HepG2 (cell line): ENCODE results near the gene SH3BGRL2. TPM values are rescaled to one million over a fixed set of nuclear protein-coding genes. Genes with fewer than 3 reads are reported as not detected.

Experiments used
- CBX1 ChIP-seq: IDR thresholded peaks from one replicate; pipeline ENCODE4 v1.6.1; 2016; ENCODE audit warnings: antibody characterized with exemption, low read depth
- ETV6 ChIP-seq: sonication (generic); formaldehyde crosslinking; conservative IDR thresholded peaks from 2 replicates; pipeline ENCODE4 v1.4.0; 2020; ENCODE audit warnings: missing genetic modification reagents
- HOMEZ ChIP-seq: IDR thresholded peaks from 2 replicates; pipeline ENCODE4 v1.6.1; 2016; ENCODE audit warnings: low read depth
- MBNL3 ChIP-seq: fragments of 250-450 bp; sonication (Bioruptor Pico); conservative IDR thresholded peaks from 2 replicates; pipeline ENCODE4 v1.8.0; 2022; ENCODE audit warnings: mild to moderate bottlenecking, inconsistent platforms
- REST ChIP-seq, 2 experiments: IDR thresholded peaks; 2 replicates each; pipeline ENCODE4 v1.6.1; 2011 to 2012; ENCODE audit warnings: low read length in 2 of 2, borderline replicate concordance in 1 of 2, low read depth in 1 of 2, mild to moderate bottlenecking in 1 of 2, moderate library complexity in 1 of 2
- SNAPC2 ChIP-seq: sonication (generic); formaldehyde crosslinking; IDR thresholded peaks from 2 replicates; pipeline ENCODE4 v1.8.1; 2022; ENCODE audit warnings: mild to moderate bottlenecking, missing genetic modification reagents
- TCF12 ChIP-seq, 2 experiments: fragments of 450-650 bp in 1 of 2; sonication (generic) in 1 of 2; formaldehyde crosslinking in 1 of 2; IDR thresholded peaks; 2 replicates each; pipeline versions ENCODE4 v1.6.1 to v1.8.0; 2017 to 2022; ENCODE audit warnings: antibody characterized with exemption in 1 of 2, mild to moderate bottlenecking in 1 of 2, missing genetic modification reagents in 1 of 2, moderate library complexity in 1 of 2
- TCF7L2 ChIP-seq: IDR thresholded peaks from 2 replicates; pipeline ENCODE4 v1.6.1; 2011; ENCODE audit warnings: mild to moderate bottlenecking, low read depth, low read length, moderate library complexity
- ZFP36L1 ChIP-seq: sonication (generic); formaldehyde crosslinking; IDR thresholded peaks from 2 replicates; pipeline ENCODE4 v1.8.0; 2022; ENCODE audit warnings: mild to moderate bottlenecking, missing genetic modification reagents, moderate library complexity
- ZNF224 ChIP-seq: sonication (generic); formaldehyde crosslinking; IDR thresholded peaks from 2 replicates; pipeline ENCODE4 v1.5.0; 2020; ENCODE audit warnings: mild to moderate bottlenecking, missing genetic modification reagents
- ZNF407 ChIP-seq: sonication (generic); formaldehyde crosslinking; IDR thresholded peaks from one replicate; pipeline ENCODE4 v1.5.1; 2020; ENCODE audit warnings: mild to moderate bottlenecking, missing genetic modification reagents; ENCODE audit errors: not compliant biosample characterization
- ZNF761 ChIP-seq: sonication (generic); formaldehyde crosslinking; conservative IDR thresholded peaks from 2 replicates; pipeline ENCODE4 v1.4.0; 2020; ENCODE audit warnings: mild to moderate bottlenecking, missing genetic modification reagents
- ZNF782 ChIP-seq: sonication (generic); formaldehyde crosslinking; IDR thresholded peaks from 2 replicates; pipeline ENCODE4 v1.4.0; 2020; ENCODE audit warnings: missing genetic modification reagents, mild to moderate bottlenecking, borderline replicate concordance
- polyA plus RNA-seq, 8 experiments: library from polyadenylated mRNA; depleted of rRNA in 3 of 8; stranded (reverse) in 7 of 8; unstranded in 1 of 8; fragments of >200 nt; fragmentation: Illumina TruSeq in 4 of 8; extraction: Trizol in 4 of 8; gene quantifications; 2 replicates each; pipeline versions ENCODE4 v1.2.1 to v1.2.3, GENCODE V29; 2011 to 2016; ENCODE audit warnings: low read depth in 4 of 8, missing spikeins in 1 of 8, mixed read lengths in 1 of 8; ENCODE audit not compliant: insufficient read depth in 1 of 8
- total RNA-seq, 5 experiments: library from RNA; depleted of rRNA; stranded (reverse); fragments of >200 nt; fragmentation: Illumina TruSeq; extraction: Trizol; gene quantifications; 2 replicates each; pipeline ENCODE4 v1.2.3, GENCODE V29; 2016; ENCODE audit warnings: low read depth in 1 of 5

The SH3BGRL2 gene
- total and polyA plus RNA-seq, 2 of the 13 experiments (the other 11 are each of a cell fraction or from before 2014, with no cell fraction given): 10.9 to 28.8 TPM

- TF ChIP-seq ZNF407: no peak
- TF ChIP-seq ZNF224 (CRISPR knock-in tag): no peak
- TF ChIP-seq ZNF761 (CRISPR knock-in tag): no peak
- TF ChIP-seq CBX1: no peak
- no peak for TF ChIP-seq ZNF782 (CRISPR knock-in tag)
- no peak for TF ChIP-seq TCF7L2
- 0 out of 4 replicates have a peak, but pooled peaks of 1 of the 2 experiments have one; percentile 19 for TF ChIP-seq REST (IDR thresholded peaks at IDR 0.05; ENCODE audit: borderline replicate concordance in 1 of 2, low read depth in 1 of 2, low read length in 2 of 2)
- TF ChIP-seq HOMEZ: peak; percentile 93
- TF ChIP-seq ETV6 (CRISPR knock-in tag): no peak
- no peak for TF ChIP-seq SNAPC2 (CRISPR knock-in tag)
- TF ChIP-seq MBNL3 (CRISPR knock-in tag): no peak
- TF ChIP-seq TCF12 (IDR thresholded peaks at IDR 0.05): no peak
- TF ChIP-seq TCF12 (CRISPR knock-in tag; IDR thresholded peaks at IDR 0.05): no peak
- no peak for TF ChIP-seq ZFP36L1 (CRISPR knock-in tag)
Observed at GRCh38 chr6:79617518-79617941, 13.6 kb upstream of the SH3BGRL2 start (continued).
